ENCODE results near the gene FKBP5.
"Not testable (repeated sequence)": the region's sequence is repeated elsewhere in the genome, so short reads cannot be mapped to it uniquely, and the experiment has no call there.

FKBP5 gene

GRCh38 chr6:35582315-35582714, 106.4 kb downstream of the FKBP5 start:
- DNase-seq: no peak

- no peak for DNase-seq
Measured at GRCh38 chr6:35581633-35582032, 107.1 kb downstream of the FKBP5 start.

- DNase-seq: no peak
Measured at GRCh38 chr6:35580836-35581235, 107.9 kb downstream of the FKBP5 start.

- DNase-seq: no peak
Measured at GRCh38 chr6:35576682-35577081, 112.0 kb downstream of the FKBP5 start.

- DNase-seq: no peak
Measured at GRCh38 chr6:35573495-35574110, 115.1 kb downstream of the FKBP5 start.

- DNase-seq: not testable (repeated sequence)
Measured at GRCh38 chr6:35570885-35571330, 117.8 kb downstream of the FKBP5 start.

GRCh38 chr6:35569011-35569461, 119.7 kb downstream of the FKBP5 start:
- DNase-seq: peak; percentile 43 to 59

GRCh38 chr6:35566794-35567193, 121.9 kb downstream of the FKBP5 start:
- no peak for DNase-seq

GRCh38 chr6:35564733-35565132, 124.0 kb downstream of the FKBP5 start:
- no peak for DNase-seq

GRCh38 chr6:35562060-35562459, 126.7 kb downstream of the FKBP5 start:
- no peak for DNase-seq

- DNase-seq: no peak
Measured at GRCh38 chr6:35561113-35561512, 127.6 kb downstream of the FKBP5 start.

- DNase-seq: no peak
Measured at GRCh38 chr6:35558571-35558970, 130.1 kb downstream of the FKBP5 start.

GRCh38 chr6:35557239-35557638, 131.5 kb downstream of the FKBP5 start:
- DNase-seq: no peak

GRCh38 chr6:35554811-35555210, 133.9 kb downstream of the FKBP5 start:
- no peak for DNase-seq

GRCh38 chr6:35553315-35553714, 135.4 kb downstream of the FKBP5 start:
- DNase-seq: no peak

GRCh38 chr6:35552285-35552917, 136.3 kb downstream of the FKBP5 start:
- DNase-seq: peak; percentile 71 to 77

GRCh38 chr6:35550437-35550836, 138.3 kb downstream of the FKBP5 start:
- no peak for DNase-seq

GRCh38 chr6:35547676-35548075, 141.0 kb downstream of the FKBP5 start:
- no peak for DNase-seq

GRCh38 chr6:35544769-35545361, 143.8 kb downstream of the FKBP5 start:
- DNase-seq: no peak

GRCh38 chr6:35543459-35544193, 145.1 kb downstream of the FKBP5 start:
- DNase-seq: no peak

- no peak for DNase-seq
Measured at GRCh38 chr6:35541836-35542235, 146.9 kb downstream of the FKBP5 start.

GRCh38 chr6:35539223-35539622, 149.5 kb downstream of the FKBP5 start:
- no peak for DNase-seq

- DNase-seq: not testable (repeated sequence)
Measured at GRCh38 chr6:35535847-35536246, 152.9 kb downstream of the FKBP5 start.

Data from stimulated activated CD4-positive, alpha-beta T cell treated with anti-CD3 and anti-CD28 coated beads, Interleukin-2, amount 100 ng/mL, for 24 hours (primary cell).